Ramos (cell line): ENCODE measurements around the gene LDLRAD3.

ENCODE experiments used
- in situ Hi-C: fragments of 300-500 bp; cut with MboI; formaldehyde crosslinking; loops from one replicate; pipeline ENCODE4 v1.14.3; 2022; ENCODE audit warnings: low sequenced_read_pairs; ENCODE audit not compliant: unreplicated experiment

Gene LDLRAD3

GRCh38 chr11:36278531-36279282, 334.8 kb downstream of the LDLRAD3 start:
- in situ Hi-C loops, result loop anchor here (25.0 kb wide), 1 partner anchor 459 kb away; no protein-coding TSS in a partner anchor

DNA sequence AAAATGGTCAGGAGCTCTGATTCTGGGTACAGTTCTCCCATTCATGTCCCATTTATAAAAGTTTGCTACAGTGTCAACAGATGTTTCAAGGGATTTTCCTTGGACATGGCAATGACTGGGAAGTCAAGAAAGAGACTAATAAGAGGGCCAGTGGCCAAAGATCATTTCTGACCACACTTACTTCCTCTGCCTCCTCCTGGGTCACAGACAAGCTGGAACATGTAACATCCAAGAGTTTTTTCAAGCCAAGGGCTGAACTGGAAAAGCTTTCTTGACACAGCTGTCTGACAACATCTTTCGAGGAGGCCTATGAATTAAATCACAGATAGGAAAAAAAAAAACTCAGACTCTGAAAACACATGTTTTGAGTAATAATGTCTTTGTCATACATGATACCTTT, 336.7 kb downstream of the LDLRAD3 start:
- in situ Hi-C loops, result loop anchor here (25.0 kb wide), 1 partner anchor 457 kb away; no protein-coding TSS in a partner anchor
